ENCODE measurements around the gene MAEA.
"Not testable (repeated sequence)": the region's sequence is repeated elsewhere in the genome, so short reads cannot be mapped to it uniquely, and the experiment has no call there.

Gene MAEA

DNA sequence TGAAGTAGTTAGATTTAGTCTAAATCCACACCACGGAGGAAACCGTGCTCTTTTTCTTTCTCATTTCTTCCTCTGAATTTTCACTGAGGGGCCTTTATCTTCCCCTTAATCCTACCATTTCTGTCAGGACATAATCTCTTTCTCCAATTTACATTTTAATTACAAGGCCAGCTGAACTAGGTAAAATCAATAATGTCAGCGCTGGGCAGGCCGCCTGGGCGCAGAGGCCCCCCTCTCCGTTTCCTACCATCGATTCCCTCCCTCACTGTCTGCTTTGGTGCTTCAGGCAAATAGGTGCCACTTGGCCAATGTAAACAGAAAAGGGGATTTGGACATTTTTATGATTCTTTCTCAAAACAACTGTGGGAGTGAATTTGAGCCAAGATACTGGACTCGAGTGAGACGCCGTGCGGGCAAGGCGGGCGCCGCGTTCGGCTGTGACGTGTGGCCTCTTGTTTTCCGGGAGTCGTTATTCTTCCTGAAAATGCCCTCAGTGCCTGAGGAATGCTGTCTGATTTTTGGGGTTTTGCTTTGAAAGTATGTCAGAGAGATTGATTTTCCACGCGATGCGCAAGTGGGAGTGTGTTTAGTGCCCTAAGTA lies 79.9 kb downstream of the MAEA start:
- DNase-seq, result no peak

DNA sequence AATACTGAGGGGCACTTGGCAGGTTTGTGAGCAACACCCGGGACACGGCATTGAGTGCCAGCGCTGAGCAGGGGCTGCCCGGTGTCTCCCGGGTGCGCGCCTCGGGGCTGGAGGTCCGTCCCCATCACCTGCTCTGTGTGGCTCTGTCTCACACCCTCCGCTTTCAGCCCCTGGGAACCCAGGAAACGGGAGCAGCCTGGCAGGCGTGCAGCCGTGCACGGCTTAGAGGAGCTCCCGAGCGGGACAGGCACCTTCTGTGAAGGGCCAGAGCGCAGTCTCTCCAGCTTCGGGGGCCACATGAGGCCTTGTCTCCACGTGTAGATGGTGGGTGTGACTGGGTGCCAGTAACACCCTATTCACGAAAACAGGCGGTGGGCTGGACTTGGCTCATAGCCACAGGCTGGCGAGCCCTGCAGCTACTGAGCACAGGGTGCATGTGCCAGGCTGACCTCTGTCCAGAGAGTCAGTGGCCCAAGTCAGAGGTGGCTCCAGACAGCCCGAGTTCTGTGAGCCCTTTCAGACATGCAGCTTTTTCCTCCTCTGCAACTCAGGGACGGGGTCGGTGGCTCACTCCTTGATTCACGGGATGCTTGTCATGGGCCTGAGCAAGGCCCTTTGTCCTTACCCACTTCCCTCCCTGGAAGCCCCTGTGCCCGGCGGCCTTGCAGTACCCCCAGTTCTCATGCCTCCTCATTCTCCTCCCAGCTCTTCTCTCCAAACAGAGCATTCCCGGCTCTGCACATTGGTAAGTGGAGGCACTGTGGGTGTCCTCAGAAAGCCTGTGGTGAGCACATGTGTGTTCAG lies 80.8 kb downstream of the MAEA start:
- no peak for DNase-seq

DNA sequence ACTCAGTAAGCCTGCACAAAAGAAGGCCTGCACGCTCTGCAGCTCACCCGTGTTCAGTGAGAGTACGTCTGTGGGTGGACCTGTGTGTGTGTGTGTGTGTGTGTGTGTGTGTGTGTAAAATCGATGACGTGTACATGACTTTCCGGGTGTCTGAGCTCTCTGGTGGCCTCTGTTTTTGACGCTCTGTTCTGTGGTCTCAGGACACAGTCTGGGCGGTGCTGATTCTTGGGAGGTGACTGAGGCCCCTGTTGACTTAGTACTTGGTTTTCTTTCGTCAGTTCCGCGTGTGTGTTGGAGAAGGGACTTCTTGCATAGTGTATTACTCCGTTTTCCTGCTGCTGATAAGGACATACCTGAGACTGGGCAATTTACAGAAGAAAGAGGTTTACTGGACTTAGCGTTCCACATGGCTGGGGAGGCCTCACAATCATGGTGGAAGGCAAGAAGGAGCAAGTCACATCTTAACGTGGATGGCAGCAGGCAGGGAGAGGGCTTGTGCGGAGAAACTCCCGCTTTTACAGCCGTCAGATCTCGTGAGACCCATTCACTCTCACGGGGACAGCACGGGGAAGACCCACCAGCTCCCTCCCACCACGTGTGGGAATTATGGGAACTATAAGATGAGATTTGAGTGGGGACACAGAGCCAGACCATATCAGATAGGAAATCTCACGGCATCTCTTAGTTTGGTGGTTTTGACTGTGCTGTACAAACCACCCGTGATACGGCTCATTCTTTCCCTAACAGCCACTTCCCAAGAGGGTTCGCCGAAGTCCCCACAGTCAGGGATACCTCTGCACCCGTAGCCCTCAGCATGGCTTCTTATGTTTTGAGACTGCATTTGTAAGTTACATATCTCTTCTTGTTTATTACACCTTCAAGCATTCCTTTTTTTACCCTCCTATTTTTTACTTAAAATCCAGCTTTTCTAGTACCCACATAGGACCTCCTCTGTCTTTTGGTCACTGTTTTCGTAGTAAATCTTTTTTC lies 81.8 kb downstream of the MAEA start:
- DNase-seq, result no peak

DNA sequence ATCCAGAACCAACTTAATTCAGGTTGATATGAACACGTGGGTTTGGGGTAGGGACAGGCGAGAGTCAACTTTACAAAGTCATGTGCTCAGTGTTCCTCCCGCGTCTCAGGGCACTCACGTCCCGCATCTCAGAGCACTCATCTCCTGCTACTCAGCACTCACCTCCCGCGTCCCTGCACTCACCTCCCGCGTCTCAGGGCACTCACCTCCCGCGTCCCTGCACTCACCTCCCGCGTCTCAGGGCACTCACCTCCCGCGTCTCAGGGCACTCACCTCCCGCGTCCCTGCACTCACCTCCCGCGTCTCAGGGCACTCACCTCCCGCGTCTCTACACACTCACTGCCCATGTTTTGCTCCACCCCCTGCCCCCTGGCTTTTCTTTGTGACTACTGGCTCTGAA lies 82.9 kb downstream of the MAEA start:
- DNase-seq, result not testable (repeated sequence)

DNA sequence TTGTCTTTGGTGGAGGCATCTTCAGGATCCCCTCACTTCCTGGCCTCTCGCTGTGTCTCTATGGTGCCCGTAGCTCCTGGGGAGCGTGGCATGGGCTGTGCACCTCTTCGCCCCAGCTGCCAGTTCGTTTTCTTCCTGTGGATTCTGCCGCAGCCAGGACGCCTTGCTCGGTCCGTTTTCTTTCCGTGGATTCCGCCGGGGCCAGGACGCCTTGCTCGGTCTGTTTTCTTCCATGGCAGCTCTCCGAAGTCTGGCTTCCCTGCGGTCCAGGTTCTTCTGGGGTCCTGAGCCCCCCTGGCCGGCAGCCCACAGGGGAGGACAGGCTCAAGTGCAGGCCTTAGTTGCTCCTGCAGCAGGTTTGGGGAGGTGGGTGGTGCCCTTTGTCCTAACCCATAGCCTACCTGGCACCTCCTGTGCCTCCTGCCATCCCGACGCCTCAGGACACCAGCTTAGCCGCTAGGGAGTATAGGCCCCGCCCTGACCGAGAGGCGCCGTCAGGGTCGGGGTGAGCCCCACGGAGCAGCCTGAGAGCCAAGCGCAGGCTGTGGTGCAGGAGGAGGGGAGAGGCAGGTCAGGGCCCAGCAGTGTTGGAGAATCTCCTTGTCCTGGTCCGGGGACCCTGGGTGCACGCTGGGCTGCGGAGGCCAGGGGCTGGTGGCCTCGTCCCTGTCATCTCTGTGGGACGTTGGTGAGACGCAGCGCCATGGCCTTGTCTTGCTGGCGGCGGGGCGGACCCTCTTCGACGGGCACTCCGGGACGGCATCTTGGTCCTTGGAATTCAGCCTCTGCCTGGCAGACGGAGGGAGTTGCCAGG lies 84.4 kb downstream of the MAEA start:
- no peak for DNase-seq

DNA sequence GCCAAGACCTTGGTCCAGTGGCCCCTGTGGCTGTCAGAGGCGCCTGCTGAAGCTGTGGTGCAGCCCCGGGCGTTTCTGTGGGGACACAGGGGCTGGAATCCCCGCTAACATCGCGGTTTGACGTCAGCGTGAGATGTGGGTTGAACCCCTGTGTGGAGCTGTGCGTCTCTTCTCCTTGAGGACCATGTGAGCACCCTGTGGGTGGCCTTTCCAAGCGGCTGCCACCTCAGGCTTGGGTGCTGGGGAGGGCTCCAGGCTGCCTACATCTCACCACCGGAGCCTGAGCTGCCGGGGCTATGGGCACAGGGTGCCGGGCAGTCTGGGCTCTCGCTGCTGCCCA lies 85.0 kb downstream of the MAEA start:
- no peak for DNase-seq

DNA sequence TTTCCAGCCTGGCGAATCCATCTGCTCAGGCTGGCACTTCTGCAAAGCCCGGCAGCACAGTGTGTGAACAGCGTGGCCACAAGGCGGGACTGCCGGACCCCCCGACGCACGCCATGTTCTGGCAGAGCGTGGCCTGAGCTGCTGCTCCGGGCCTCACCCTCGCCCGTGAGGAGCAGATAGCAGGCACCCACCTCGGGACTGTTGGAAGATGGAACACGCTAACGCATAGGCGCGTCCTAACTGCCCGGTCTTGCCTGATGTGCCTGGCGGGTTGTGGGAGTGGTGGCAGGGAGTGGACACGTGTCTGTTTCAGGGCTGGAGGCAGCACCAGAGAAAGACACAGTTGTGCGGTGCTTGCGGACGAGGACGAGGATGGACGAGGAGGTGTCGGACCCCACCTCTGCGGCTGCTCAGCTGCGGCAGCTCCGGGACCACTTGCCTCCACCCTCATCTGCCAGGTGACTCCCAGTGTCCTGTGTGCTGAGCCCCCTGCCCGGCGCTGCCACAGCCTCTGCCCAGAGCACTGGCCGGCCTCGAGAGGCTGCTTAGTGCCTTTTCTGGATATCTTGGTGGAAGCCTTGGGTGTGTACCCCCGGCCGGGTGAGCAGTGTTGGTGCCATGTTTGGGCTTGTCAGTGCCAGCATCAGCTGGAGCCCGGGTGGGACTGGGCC lies 85.5 kb downstream of the MAEA start:
- DNase-seq, result no peak

DNA sequence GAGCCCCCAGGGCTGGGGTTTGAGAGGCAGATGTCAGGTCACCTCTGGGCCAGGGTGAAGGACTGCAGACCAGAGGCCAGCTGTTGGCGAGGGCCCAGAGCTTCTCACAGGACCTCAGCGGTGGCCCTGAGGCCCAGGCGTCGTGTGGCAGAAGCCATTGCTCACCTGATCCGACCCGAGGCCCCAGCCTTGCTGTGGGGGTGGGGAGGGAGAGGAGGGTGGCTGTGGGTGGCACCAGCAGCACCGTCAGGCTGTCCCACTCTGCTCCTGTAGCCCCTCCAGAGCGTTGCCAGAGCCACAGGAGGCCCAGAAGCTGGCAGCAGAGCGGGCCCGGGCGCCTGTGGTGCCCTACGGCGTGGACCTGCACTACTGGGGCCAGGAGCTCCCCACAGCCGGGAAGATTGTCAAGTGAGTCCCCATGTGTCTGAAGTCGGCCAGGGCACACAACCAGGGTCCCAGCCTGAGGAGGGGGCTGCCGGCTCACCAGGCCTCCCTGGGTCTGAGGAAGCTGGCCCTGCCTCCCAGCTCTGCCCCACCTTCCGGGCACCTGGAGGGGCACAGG lies 86.2 kb downstream of the MAEA start:
- no peak for DNase-seq

DNA sequence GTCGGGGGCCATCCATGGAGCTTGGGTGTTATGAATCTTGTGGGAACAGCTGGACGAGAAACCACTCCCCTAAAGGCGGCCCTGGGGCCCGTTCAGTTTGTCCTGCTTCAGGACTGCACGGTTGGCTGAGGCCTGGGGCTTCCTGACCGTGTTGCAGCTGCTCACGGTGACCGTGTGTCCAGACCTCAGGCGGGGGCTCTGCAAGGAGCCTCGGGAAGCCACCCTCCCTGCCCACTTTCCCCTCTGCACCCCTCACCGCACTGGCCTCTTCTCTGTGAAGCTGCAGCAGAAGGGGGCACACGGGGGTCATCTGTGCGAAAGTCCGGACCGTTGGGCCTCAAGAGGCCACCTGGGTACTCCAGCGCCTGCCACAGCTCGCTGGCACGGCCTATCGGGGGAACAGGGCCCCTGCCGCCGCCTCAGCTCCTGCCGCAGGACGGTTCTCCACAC lies 86.7 kb downstream of the MAEA start:
- DNase-seq, result no peak

DNA sequence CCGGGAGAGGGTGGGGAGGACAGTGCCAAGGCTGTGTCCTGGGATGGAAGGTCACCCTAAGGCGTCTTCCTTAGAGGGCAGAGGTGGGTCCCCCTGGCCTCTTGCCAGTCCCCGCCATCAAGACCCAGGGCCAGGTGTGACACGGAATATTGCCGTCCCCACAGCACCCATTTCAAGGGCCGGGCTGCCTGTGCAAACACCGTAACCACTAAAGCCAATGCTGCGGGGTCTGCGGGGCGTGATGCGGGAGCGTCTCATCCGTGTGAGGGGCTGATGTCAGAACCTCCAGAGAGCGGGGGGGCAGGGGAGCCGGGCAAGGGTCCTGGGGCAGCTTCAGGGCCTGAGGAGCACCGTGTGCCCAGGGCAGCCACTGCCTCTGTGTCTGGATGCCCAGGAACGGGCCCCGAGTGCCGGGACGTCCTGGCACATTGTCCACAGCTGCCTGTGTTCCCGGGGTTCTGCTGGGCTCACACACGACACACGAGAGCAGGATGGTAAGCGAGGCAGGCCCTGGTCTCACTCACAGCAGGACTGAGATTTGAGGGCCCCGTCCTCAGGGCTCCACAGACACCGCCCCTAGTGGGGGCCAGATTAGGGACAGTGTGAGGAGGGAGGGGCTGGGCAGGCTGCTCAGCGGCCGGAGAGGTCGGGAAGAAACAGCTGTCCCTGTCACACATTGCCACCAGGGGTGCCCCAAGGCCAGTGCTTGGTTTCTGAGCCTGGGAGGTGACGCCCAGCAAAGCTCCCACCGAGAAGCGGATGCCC lies 87.3 kb downstream of the MAEA start:
- DNase-seq, result no peak

DNA sequence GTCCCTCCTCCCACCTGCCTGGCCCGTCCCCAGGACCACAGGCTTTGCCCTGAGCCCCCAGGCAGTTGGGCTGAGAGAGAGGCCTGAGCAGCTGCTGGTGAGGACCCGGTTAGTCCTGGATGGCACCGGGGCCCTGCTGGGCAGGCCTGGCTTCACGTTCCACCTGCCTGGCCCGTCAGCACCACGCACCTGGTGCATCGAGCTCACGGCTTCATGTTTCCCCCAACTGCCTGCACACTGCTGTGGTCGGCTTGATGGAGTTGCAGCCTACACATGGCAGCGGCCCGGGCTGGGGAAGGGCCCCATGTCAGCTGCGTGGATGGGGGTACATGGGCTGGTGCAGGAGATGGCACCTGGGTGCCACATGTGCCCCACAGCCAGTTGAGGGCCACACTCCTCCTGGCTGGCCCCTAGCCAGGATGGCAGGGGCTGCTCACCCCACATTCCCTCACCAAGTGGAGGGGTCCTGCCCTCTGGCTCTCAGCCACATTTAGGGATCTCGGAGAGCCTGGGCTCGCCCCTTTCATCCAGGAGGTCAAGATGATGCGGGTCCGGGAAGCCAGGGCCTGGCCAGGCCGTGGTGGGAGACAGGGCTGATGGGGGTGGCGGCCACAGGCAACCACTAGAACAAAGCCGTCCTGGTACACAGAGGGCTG lies 88.0 kb downstream of the MAEA start:
- no peak for DNase-seq

DNA sequence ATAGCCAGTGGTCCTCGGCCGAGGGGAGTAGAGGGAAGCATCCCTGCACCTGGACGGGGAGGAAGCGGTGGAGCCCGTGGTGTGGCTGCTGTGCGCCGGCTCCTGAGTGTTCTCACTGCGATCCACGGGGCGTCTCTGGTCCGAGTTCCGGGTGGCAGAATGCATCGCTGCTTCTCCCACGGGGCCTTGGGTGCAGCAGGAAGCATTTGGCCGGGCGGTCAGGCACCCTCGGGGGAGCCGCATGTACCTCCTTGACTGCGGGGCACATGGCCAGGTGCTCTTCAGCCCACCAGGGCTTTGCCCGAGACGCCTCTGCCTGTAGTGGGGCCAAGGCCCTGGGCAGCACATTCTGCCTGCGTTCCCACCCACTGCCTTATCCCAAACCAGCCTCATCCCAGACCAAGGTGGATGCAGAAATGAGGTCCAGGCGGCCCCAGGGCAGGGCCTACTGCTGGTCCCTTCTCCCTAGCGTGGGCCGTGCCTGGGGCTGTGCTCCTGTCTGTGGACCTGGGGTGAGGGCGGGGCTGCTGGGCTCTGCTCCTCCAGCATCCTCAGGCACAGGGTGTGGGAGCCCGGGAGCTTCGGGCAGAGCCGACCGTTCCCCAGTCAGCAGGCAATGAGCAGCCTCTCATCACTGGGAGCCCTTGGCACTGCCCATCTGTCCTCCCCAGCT lies 89.0 kb downstream of the MAEA start:
- no peak for DNase-seq

DNA sequence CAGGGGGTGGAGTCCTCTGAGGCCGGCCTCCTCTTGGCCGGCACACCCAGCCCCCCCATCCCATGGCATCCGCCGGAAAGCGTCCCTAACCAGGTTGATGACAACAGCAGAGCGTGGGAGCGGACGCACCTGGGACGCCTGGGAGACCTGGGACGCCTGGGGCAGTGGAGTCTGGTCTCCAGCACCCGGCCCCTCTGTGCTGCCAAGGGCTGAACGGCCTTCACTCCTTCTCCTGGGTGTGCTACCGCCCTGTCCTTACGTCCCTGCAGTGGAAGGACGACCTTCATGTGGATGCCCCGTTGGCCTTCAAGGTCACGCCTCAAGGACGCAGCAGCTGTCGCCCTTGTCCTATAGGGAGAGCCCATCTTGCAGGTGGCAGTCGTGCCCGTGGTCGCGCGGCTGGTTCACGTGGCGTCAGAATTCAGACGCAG lies 89.7 kb downstream of the MAEA start:
- DNase-seq, result no peak

DNA sequence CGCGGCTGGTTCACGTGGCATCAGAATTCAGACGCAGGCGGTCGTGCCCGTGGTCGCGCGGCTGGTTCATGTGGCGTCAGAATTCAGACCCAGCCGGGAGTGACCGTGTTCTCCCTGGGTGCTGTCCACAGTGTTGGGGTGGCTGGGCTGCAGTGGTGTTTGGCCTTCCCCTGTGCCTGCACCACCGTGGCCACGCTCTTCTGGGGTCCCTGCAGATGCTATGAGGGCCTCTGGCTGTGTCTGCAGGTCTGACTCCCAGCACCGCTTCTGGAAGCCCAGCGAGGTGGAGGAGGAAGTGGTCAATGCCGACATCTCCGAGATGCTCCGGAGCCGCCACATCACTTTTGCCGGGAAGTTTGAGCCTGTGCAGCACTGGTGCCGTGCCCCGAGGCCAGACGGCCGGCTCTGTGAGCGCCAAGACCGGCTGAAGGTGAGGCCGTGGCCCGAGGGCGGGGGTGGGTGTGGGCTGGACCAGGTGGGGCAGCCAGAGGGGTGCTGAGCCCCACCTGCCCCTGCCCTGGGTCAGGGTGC lies 90.2 kb downstream of the MAEA start:
- DNase-seq, result no peak

DNA sequence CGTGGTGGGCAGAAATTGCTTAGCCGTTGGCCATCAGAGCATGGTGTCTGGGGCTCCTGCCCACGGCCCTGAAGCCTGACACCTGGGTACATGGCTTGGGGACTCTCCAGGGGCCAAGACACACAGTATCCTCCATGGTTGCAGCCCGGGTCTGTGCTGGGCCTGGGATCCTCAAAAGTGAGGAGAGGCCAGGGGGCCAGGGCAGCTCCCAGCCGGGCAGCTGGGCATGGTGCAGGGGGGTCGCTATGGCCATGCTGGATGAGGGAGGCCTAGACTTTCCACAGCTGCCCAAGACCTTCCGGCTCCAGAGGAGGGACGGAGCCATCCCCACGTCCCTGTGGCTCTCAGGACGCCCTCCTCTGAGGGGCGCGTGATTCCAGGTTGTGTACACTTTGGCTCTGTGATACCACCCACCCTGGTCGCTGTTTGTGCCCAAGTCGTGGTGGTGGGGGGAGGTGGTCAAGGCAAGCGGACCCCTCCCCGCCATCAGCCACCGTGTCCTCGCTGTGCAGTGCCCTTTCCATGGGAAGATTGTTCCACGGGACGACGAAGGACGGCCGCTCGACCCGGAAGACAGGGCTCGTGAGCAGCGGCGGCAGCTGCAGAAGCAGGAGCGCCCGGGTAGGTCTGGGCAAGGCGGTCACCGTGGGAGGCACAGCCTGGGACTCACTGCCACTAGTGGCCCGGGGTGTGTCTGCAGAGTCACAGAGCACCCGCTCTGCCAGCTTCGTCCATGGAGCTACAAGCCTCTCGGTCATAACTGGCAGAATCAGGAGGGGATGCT lies 90.9 kb downstream of the MAEA start:
- DNase-seq, result no peak

DNA sequence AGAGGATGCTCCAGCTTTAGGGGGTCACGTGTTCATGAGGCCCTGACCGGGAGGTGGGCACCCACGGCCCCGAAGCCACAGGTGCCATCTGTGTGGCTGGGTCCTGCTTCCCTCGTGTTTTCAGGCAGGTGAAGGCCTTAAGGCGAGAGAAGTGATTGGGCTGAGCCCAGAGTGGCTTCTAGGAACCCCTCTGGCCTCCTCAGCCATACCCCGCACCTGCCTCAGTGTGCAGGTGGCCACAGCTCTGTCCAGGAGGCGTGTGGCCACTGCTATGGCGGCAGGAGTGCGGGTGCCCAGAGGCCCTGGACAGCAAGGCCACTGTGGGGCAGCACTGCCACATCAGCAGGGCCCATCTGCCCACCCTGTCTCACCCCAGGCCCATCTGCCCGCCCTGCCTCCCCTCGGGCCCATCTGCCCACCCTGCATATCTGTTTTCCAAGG lies 91.5 kb downstream of the MAEA start:
- DNase-seq, result no peak

DNA sequence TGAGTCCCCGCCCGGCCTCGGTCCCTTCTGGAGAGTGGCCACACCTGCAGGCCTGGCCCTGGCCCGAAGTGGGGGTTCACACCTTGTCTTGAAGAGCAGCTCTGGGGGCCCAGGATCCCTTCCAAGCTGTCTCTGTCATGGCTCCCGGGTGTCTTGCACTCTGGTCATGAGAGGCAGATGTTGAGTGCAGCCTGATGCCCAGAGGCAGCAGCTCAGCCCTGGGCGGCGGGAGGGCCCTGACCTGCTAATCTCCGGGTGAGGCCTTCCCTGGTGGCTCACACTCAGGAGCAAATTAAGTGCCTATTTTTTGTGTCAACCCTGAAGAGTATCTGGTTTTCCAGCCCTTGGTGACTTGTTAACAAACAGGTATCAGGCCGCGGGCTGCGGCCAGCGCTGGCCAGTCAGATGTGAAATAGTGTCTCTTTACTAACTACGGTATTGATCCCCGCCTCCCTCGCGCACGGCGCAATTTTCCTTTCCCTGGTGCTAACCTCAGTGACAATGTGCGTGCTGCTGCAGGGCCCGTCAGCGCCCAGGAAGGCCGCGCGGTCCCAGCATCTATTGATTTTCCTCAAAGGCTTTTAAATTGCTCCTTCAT lies 92.4 kb downstream of the MAEA start:
- no peak for DNase-seq
